Adrenal gland (tissue), 5 donors: ENCODE data around the gene H6PD.

Source experiments
- POLR2A ChIP-seq, 2 donors: fragments of 450-650 bp; IDR thresholded peaks; one replicate each; pipeline ENCODE4 v1.6.1; 2017; ENCODE audit warnings: antibody characterized with exemption in 2 of 2, mild to moderate bottlenecking in 2 of 2, moderate library complexity in 1 of 2
- TF ChIP-seq, protein P1 (sequence below), 6 experiments: fragments of 450-650 bp in 4 of 6; fragments of 200-600 bp in 2 of 6; sonication (generic) in 1 of 6; IDR thresholded peaks; 1 replicate in 5 of 6; 2 replicates in 1 of 6; pipeline versions ENCODE4 v1.5.1 to v1.8.0; 2016 to 2021; ENCODE audit warnings: antibody characterized with exemption in 6 of 6, mild to moderate bottlenecking in 2 of 6, moderate library complexity in 1 of 6
- donor health status: DM: no; HTN: no; CAD: no.

DNA sequence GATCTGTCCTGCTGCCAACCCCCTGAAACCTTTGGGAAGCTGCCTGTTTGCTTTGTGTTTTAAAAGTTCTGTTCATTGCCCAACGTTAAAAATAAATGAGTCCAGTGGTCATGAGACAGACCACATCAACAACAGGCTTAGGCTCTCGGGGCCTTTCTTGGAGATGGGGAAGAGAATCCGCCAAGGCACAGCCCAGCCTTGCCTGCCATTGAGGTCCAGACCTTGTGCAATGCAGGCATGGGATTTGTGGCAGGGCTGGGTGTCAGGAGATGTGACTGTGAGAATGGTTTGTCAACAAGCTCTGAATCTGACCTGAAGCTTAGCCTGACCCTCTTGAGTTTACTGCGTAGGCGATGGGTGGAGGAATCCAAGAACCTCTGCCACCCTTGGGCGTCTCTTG lies 62.3 kb downstream of the H6PD start:
- TF ChIP-seq, protein P1, sequence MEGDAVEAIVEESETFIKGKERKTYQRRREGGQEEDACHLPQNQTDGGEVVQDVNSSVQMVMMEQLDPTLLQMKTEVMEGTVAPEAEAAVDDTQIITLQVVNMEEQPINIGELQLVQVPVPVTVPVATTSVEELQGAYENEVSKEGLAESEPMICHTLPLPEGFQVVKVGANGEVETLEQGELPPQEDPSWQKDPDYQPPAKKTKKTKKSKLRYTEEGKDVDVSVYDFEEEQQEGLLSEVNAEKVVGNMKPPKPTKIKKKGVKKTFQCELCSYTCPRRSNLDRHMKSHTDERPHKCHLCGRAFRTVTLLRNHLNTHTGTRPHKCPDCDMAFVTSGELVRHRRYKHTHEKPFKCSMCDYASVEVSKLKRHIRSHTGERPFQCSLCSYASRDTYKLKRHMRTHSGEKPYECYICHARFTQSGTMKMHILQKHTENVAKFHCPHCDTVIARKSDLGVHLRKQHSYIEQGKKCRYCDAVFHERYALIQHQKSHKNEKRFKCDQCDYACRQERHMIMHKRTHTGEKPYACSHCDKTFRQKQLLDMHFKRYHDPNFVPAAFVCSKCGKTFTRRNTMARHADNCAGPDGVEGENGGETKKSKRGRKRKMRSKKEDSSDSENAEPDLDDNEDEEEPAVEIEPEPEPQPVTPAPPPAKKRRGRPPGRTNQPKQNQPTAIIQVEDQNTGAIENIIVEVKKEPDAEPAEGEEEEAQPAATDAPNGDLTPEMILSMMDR (IDR thresholded peaks at IDR 0.05) = no peak
- no peak for TF ChIP-seq POLR2A (IDR thresholded peaks at IDR 0.05)
